ENCODE results near the gene CDH12.
"Not testable (repeated sequence)": the region's sequence is repeated elsewhere in the genome, so short reads cannot be mapped to it uniquely, and the experiment has no call there.

CDH12 gene

GRCh38 chr5:22058620-22059019 lies 794.5 kb downstream of the CDH12 start:
- no peak for TF ChIP-seq POLR2AphosphoS5 (IDR thresholded peaks at IDR 0.05; ENCODE audit: low read depth, low read length)
- no peak for TF ChIP-seq TAF1 (IDR thresholded peaks at IDR 0.05; ENCODE audit: borderline replicate concordance, low read depth, low read length)
- TF ChIP-seq POLR2A (IDR thresholded peaks at IDR 0.05; ENCODE audit: low read depth, low read length), result no peak
- FAIRE-seq, result no peak
- DNase-seq (ENCODE audit: insufficient read length), result no peak

- no peak for TF ChIP-seq POLR2A (IDR thresholded peaks at IDR 0.05; ENCODE audit: low read depth, low read length)
- DNase-seq (ENCODE audit: insufficient read length) (no peak), FAIRE-seq (no peak)
These were observed 796.1 kb downstream of the CDH12 start for GRCh38 chr5:22057012-22057411.

GRCh38 chr5:22056601-22057000 lies 796.5 kb downstream of the CDH12 start:
- TF ChIP-seq POLR2AphosphoS5 (IDR thresholded peaks at IDR 0.05; ENCODE audit: low read depth, low read length) (no peak), POLR2A (IDR thresholded peaks at IDR 0.05; ENCODE audit: low read depth, low read length) (no peak), TAF1 (IDR thresholded peaks at IDR 0.05; ENCODE audit: borderline replicate concordance, low read depth, low read length) (no peak)
- no peak for FAIRE-seq
- DNase-seq (ENCODE audit: insufficient read length), result no peak

GRCh38 chr5:22053195-22053594 lies 799.9 kb downstream of the CDH12 start:
- no peak for TF ChIP-seq TAF1 (IDR thresholded peaks at IDR 0.05; ENCODE audit: borderline replicate concordance, low read depth, low read length)
- no peak for TF ChIP-seq POLR2A (IDR thresholded peaks at IDR 0.05; ENCODE audit: low read depth, low read length)
- no peak for TF ChIP-seq POLR2AphosphoS5 (IDR thresholded peaks at IDR 0.05; ENCODE audit: low read depth, low read length)
- DNase-seq (ENCODE audit: insufficient read length), result no peak
- no peak for FAIRE-seq

- TF ChIP-seq POLR2AphosphoS5 (IDR thresholded peaks at IDR 0.05; ENCODE audit: low read depth, low read length) (no peak), POLR2A (IDR thresholded peaks at IDR 0.05; ENCODE audit: low read depth, low read length) (no peak), TAF1 (IDR thresholded peaks at IDR 0.05; ENCODE audit: borderline replicate concordance, low read depth, low read length) (no peak)
- FAIRE-seq, result no peak
- DNase-seq (ENCODE audit: insufficient read length), result no peak
These were observed 801.3 kb downstream of the CDH12 start for GRCh38 chr5:22051881-22052280.

- DNase-seq (ENCODE audit: insufficient read length) (no peak), FAIRE-seq (no peak)
These were observed 802.2 kb downstream of the CDH12 start for GRCh38 chr5:22050931-22051330.

GRCh38 chr5:22044229-22044628 lies 808.9 kb downstream of the CDH12 start:
- DNase-seq (ENCODE audit: insufficient read length) (no peak), FAIRE-seq (no peak)
- TF ChIP-seq POLR2A (IDR thresholded peaks at IDR 0.05; ENCODE audit: low read depth, low read length), result no peak
- TF ChIP-seq TAF1 (IDR thresholded peaks at IDR 0.05; ENCODE audit: borderline replicate concordance, low read depth, low read length), result no peak
- no peak for TF ChIP-seq POLR2AphosphoS5 (IDR thresholded peaks at IDR 0.05; ENCODE audit: low read depth, low read length)

More at GRCh38 chr5:22050931-22051330, 802.2 kb downstream of the CDH12 start:
- TF ChIP-seq POLR2AphosphoS5 (IDR thresholded peaks at IDR 0.05; ENCODE audit: low read depth, low read length) (no peak), TAF1 (IDR thresholded peaks at IDR 0.05; ENCODE audit: borderline replicate concordance, low read depth, low read length) (no peak), POLR2A (IDR thresholded peaks at IDR 0.05; ENCODE audit: low read depth, low read length) (no peak)

GRCh38 chr5:22036061-22036460 lies 817.1 kb downstream of the CDH12 start:
- no peak for TF ChIP-seq POLR2AphosphoS5 (IDR thresholded peaks at IDR 0.05; ENCODE audit: low read depth, low read length)
- TF ChIP-seq TAF1 (IDR thresholded peaks at IDR 0.05; ENCODE audit: borderline replicate concordance, low read depth, low read length), result no peak
- no peak for TF ChIP-seq POLR2A (IDR thresholded peaks at IDR 0.05; ENCODE audit: low read depth, low read length)
- FAIRE-seq (no peak), DNase-seq (ENCODE audit: insufficient read length) (no peak)

- no peak for FAIRE-seq
- DNase-seq (ENCODE audit: insufficient read length), result no peak
- no peak for TF ChIP-seq POLR2A (IDR thresholded peaks at IDR 0.05; ENCODE audit: low read depth, low read length)
- TF ChIP-seq POLR2AphosphoS5 (IDR thresholded peaks at IDR 0.05; ENCODE audit: low read depth, low read length), result no peak
- no peak for TF ChIP-seq TAF1 (IDR thresholded peaks at IDR 0.05; ENCODE audit: borderline replicate concordance, low read depth, low read length)
These were observed 820.1 kb downstream of the CDH12 start for GRCh38 chr5:22033066-22033465.

- no peak for TF ChIP-seq POLR2AphosphoS5 (IDR thresholded peaks at IDR 0.05; ENCODE audit: low read depth, low read length)
- TF ChIP-seq POLR2A (IDR thresholded peaks at IDR 0.05; ENCODE audit: low read depth, low read length), result no peak
- TF ChIP-seq TAF1 (IDR thresholded peaks at IDR 0.05; ENCODE audit: borderline replicate concordance, low read depth, low read length), result no peak
- FAIRE-seq (no peak), DNase-seq (ENCODE audit: insufficient read length) (no peak)
These were observed 829.4 kb downstream of the CDH12 start for GRCh38 chr5:22023784-22024183.

GRCh38 chr5:22012893-22013292 lies 840.3 kb downstream of the CDH12 start:
- FAIRE-seq; DNase-seq (ENCODE audit: insufficient read length): not testable (repeated sequence)

- DNase-seq (ENCODE audit: insufficient read length); FAIRE-seq: not testable (repeated sequence)
These were observed 842.3 kb downstream of the CDH12 start for GRCh38 chr5:22010808-22011207.

GRCh38 chr5:22001097-22001496 lies 852.0 kb downstream of the CDH12 start:
- not testable (repeated sequence) for DNase-seq (ENCODE audit: insufficient read length); FAIRE-seq

- DNase-seq (ENCODE audit: insufficient read length); FAIRE-seq: not testable (repeated sequence)
These were observed 867.3 kb downstream of the CDH12 start for GRCh38 chr5:21985799-21986198.

GRCh38 chr5:21951571-21951970 lies 901.6 kb downstream of the CDH12 start:
- not testable (repeated sequence) for FAIRE-seq

More at GRCh38 chr5:21951571-21951970, 901.6 kb downstream of the CDH12 start:
- DNase-seq (ENCODE audit: insufficient read length), result not testable (repeated sequence)

Data from GM12892 (cell line).